Heart left ventricle (tissue), 13 donors: Measurements from ENCODE around the gene ARRDC4.

Source experiments
- POLR2A ChIP-seq, 2 donors: fragments of 450-650 bp; IDR thresholded peaks; one replicate each; pipeline ENCODE4 v1.6.1; 2017; ENCODE audit warnings: antibody characterized with exemption in 2 of 2, mild to moderate bottlenecking in 2 of 2, moderate library complexity in 2 of 2
- TF ChIP-seq, protein P1 (sequence below), 12 donors: fragments of 200-600 bp; sonication (generic) in 4 of 12; IDR thresholded peaks; one replicate each; pipeline versions ENCODE4 v1.5.0 to v1.8.0; 2018 to 2022; ENCODE audit warnings: antibody characterized with exemption in 12 of 12, mild to moderate bottlenecking in 5 of 12
- donor health status: ischemic (EF 13 %, LVEDD 7.1; RV severe dilation, severe dysfunction).
- donor health status: DM: no; HTN: yes; CAD: no.
- donor health status: DM: no; HTN: no; CAD: no.
- donor health status: ischemic (EF 25% LVEDD 6.9; RV normal size, moderate dysfunction).
- donor health status: ischemic (EF 25% LVEDD 5.7; RV mildly dilated, moderate dysfunction).
- donor health status: ischemic (EF 35%, LVEDD 5.7; RV mildly dilated, moderate dysfunction).
- donor health status: nonischemic (EF 11% LVEDD 7.7; RV severe dilation, severe dysfunction).
- donor health status: DM: yes; HTN: yes; CAD: no.
- donor health status: PGD.
- donor health status: ischemic (EF 29% LVEDD 5.4; RV normal size, mild dysfunction).
- donor health status: nonischemic (EF 23%, LVEDD 6.1; RV moderate dilation, normal function).

DNA sequence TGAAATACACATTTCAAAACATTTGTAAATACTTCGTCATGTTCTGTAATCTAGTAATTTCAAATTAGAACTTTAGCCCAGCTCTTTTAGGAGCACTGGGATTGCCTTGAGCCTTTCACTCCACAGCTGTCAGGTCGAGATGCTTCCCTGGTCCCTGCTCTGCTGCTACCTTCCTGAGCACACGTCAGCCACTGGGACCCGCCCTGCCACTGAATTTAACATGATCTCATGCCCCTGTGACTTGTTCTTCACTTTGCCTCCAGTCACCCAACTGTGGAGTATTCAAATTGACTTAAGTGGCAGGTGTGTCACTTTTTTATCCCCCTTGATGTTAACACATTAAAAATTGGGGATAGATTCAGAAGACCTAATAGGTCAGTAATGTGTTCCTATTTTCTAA lies 3.3 kb downstream of the ARRDC4 start:
- TF ChIP-seq, protein P1, sequence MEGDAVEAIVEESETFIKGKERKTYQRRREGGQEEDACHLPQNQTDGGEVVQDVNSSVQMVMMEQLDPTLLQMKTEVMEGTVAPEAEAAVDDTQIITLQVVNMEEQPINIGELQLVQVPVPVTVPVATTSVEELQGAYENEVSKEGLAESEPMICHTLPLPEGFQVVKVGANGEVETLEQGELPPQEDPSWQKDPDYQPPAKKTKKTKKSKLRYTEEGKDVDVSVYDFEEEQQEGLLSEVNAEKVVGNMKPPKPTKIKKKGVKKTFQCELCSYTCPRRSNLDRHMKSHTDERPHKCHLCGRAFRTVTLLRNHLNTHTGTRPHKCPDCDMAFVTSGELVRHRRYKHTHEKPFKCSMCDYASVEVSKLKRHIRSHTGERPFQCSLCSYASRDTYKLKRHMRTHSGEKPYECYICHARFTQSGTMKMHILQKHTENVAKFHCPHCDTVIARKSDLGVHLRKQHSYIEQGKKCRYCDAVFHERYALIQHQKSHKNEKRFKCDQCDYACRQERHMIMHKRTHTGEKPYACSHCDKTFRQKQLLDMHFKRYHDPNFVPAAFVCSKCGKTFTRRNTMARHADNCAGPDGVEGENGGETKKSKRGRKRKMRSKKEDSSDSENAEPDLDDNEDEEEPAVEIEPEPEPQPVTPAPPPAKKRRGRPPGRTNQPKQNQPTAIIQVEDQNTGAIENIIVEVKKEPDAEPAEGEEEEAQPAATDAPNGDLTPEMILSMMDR (IDR thresholded peaks at IDR 0.05): no peak
- no peak for TF ChIP-seq POLR2A (IDR thresholded peaks at IDR 0.05)
